ENCODE data around the gene MAP2K5.
A peak's percentile ranks its signal among the peaks of the same experiment; 100 is the strongest.

MAP2K5 gene

DNA sequence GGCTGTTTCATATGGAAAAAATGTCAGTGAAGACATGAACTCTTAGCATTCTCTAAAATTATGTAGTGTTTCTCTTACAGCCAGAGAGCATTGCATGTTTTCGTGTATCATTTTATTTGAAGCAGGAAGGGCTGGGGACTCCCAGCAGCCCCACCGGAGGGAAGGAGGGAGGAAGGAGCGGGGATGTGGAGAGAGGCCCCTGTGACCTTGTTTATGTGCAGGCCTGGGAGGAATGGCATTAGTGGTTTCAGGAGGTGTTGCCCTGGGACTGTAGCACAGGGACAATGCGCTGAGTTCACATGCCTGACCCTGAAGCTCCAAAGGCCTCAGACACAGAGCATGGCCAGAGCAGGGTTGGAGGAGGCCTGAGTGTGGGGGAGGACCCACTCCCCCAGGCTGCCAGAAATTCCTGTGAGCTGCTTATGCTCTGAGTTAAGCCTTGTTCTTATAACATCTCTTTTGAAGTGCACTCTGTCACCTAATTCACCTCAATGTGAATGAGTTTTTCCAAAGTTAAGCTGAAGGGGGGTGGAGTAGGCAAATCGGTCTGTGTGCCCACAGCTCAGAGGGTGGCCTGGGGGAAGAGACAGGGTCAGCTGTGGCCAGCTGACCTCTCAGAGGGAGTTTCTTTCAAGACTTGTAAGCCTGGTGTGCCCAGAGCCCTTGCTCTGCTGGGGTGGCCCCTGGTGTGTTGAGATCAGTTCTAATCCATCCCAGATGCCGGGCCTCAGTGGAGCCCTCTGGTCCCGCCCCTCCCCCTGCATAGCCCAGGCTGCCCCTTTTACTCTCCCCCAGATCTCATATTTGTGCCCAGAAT lies 301.3 kb downstream of the MAP2K5 start:
- TF ChIP-seq POLR2A (IDR thresholded peaks at IDR 0.05; ENCODE audit: extremely low read depth, insufficient read length) (no peak), MYC (IDR thresholded peaks at IDR 0.05; ENCODE audit: low read depth, low read length) (no peak)
- TF ChIP-seq, protein P1, sequence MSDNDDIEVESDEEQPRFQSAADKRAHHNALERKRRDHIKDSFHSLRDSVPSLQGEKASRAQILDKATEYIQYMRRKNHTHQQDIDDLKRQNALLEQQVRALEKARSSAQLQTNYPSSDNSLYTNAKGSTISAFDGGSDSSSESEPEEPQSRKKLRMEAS (IDR thresholded peaks at IDR 0.05; ENCODE audit: low read depth, low read length), result no peak
- TF ChIP-seq, protein P2, sequence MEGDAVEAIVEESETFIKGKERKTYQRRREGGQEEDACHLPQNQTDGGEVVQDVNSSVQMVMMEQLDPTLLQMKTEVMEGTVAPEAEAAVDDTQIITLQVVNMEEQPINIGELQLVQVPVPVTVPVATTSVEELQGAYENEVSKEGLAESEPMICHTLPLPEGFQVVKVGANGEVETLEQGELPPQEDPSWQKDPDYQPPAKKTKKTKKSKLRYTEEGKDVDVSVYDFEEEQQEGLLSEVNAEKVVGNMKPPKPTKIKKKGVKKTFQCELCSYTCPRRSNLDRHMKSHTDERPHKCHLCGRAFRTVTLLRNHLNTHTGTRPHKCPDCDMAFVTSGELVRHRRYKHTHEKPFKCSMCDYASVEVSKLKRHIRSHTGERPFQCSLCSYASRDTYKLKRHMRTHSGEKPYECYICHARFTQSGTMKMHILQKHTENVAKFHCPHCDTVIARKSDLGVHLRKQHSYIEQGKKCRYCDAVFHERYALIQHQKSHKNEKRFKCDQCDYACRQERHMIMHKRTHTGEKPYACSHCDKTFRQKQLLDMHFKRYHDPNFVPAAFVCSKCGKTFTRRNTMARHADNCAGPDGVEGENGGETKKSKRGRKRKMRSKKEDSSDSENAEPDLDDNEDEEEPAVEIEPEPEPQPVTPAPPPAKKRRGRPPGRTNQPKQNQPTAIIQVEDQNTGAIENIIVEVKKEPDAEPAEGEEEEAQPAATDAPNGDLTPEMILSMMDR (IDR thresholded peaks at IDR 0.05; ENCODE audit: low read depth, low read length), result no peak
- no peak overlapping the region for H3K4me3 ChIP-seq (ENCODE audit: low read depth, low read length)

DNA sequence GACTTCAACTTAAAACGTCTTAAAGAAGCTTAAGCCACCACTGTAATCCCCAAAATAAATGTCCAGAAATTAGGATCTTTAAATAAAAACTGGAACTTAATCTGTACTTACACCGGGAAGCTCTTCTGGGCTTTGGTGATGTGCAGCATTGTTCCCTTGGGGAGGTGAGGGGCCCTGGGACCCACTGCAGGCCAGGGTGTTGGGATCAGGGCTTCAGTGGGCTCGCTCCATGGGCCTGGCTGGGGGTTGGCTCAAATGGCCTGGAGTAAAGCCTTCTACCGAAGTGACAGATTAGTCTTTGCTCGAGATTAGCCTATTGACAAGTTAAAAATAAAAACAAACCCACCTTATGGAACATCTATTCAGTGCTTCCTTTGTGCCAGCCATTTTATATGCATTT lies 303.5 kb downstream of the MAP2K5 start:
- TF ChIP-seq, protein P2 (IDR thresholded peaks at IDR 0.05; ENCODE audit: low read depth, low read length), result no peak
- TF ChIP-seq, protein P1 (IDR thresholded peaks at IDR 0.05; ENCODE audit: low read depth, low read length), result no peak
- no peak for TF ChIP-seq MYC (IDR thresholded peaks at IDR 0.05; ENCODE audit: low read depth, low read length)
- TF ChIP-seq POLR2A (IDR thresholded peaks at IDR 0.05; ENCODE audit: extremely low read depth, insufficient read length), result no peak
- no peak for DNase-seq (ENCODE audit: low read depth)
- no peak overlapping the region for H3K4me3 ChIP-seq (ENCODE audit: low read depth, low read length)

More for the DNA sequence above, 301.3 kb downstream of the MAP2K5 start:
- peak; percentile 42 for DNase-seq (ENCODE audit: low read depth)

DNA sequence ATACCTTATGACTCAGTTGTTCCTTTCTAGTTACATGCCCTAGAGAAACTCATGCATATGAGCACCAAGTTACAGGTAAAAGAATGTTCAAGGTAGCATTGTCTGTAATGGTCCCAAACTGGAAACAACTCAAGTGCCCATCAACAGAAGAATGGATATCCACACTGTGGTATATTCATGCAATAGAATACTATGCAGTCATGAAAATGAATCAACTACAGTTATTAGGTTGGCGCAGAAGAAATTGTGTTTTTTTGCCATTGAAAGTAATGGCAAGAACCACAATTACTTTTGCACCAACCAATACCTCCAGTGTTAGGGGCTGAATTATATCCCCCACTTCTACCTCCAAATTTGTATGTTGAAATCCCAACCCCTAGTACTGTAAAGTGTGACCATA lies 307.0 kb downstream of the MAP2K5 start:
- TF ChIP-seq MYC (IDR thresholded peaks at IDR 0.05; ENCODE audit: low read depth, low read length), result no peak
- TF ChIP-seq, protein P2 (IDR thresholded peaks at IDR 0.05; ENCODE audit: low read depth, low read length), result no peak
- no peak for TF ChIP-seq POLR2A (IDR thresholded peaks at IDR 0.05; ENCODE audit: extremely low read depth, insufficient read length)
- TF ChIP-seq, protein P1 (IDR thresholded peaks at IDR 0.05; ENCODE audit: low read depth, low read length), result no peak
- DNase-seq (ENCODE audit: low read depth), result no peak
- H3K4me3 ChIP-seq (ENCODE audit: low read depth, low read length), result no peak overlapping the region

DNA sequence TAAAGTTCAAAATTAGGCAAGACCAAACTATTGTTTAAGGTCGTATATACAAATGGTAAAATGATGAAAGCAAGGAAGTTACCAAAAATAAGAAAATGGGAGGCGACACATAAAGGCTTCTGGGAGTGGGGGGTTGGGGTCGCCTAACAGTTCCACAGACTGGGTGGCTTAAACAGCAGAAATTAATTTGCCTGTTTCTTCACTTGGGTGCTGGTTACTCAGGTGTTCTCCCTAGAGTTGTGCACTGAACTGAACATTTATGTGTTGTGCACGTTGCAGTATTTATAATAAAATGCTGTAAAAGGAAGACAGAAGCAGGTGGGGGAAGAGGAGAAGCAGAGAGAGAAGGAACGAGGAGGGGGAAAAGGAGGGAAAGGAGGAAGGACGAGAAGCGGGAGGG lies 307.8 kb downstream of the MAP2K5 start:
- TF ChIP-seq, protein P1 (IDR thresholded peaks at IDR 0.05; ENCODE audit: low read depth, low read length), result no peak
- TF ChIP-seq POLR2A (IDR thresholded peaks at IDR 0.05; ENCODE audit: extremely low read depth, insufficient read length), result no peak
- TF ChIP-seq, protein P2 (IDR thresholded peaks at IDR 0.05; ENCODE audit: low read depth, low read length), result no peak
- no peak for TF ChIP-seq MYC (IDR thresholded peaks at IDR 0.05; ENCODE audit: low read depth, low read length)
- H3K4me3 ChIP-seq (ENCODE audit: low read depth, low read length), result no peak overlapping the region
- DNase-seq (ENCODE audit: low read depth), result no peak

DNA sequence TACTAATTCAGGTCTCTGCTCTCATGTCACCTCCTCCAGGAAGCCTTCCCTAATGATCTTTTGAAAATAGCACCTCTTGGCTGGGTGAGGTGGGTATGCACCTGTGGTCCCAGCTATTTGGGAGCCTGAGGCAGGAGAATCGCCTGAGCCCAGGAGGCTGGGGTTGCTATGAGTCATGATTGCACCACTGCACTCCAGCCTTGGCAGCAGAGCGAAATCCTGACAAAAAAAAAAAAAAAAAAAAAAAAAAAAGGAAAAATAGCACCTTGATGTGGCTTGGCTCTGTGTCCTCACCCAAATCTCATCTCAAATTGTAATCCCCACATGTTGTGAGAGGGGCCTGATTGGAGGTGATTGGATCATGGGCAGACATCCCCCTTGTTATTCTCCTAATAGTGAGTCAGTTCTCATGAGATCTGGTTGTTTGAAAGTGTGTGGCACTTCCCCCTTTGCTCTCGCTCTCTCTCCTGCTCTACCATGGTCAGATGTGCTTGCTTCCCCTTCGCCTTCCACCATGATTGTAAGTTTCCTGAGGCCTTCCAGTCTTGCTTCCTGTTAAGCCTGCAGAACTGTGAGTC lies 308.6 kb downstream of the MAP2K5 start:
- H3K4me3 ChIP-seq (ENCODE audit: low read depth, low read length), result no peak overlapping the region
- TF ChIP-seq, protein P1 (IDR thresholded peaks at IDR 0.05; ENCODE audit: low read depth, low read length), result no peak
- TF ChIP-seq POLR2A (IDR thresholded peaks at IDR 0.05; ENCODE audit: extremely low read depth, insufficient read length), result no peak
- TF ChIP-seq MYC (IDR thresholded peaks at IDR 0.05; ENCODE audit: low read depth, low read length), result no peak
- DNase-seq (ENCODE audit: low read depth), result peak; percentile 80

DNA sequence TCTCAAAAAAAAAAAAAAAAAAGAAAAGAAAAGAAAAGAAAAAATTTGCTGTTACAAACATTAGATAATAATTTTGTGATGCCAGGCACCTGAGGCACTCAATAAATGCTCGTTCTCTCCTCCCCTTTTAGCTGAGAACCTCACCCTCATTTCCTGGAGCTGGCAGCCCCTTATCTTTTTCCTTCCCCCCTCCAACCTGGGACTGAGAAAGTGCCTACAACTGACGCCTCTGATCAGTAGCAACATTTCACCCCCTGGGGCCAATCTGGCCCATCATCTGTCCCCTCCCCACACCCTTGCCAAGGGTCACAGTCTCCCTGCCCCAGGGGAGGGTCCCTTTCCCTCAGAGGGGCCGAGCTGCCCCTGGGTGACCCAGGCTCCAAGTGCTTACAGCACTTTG lies 309.9 kb downstream of the MAP2K5 start:
- no peak overlapping the region for H3K4me3 ChIP-seq (ENCODE audit: low read depth, low read length)
- no peak for DNase-seq (ENCODE audit: low read depth)
- TF ChIP-seq, protein P2 (IDR thresholded peaks at IDR 0.05; ENCODE audit: low read depth, low read length), result no peak
- TF ChIP-seq MYC (IDR thresholded peaks at IDR 0.05; ENCODE audit: low read depth, low read length) (no peak), POLR2A (IDR thresholded peaks at IDR 0.05; ENCODE audit: extremely low read depth, insufficient read length) (no peak)
- TF ChIP-seq, protein P1 (IDR thresholded peaks at IDR 0.05; ENCODE audit: low read depth, low read length), result no peak
